Mucosa of rectum (tissue), 2 donors: ENCODE results near the gene SHLD1.

ENCODE experiments used
- H3K27ac ChIP-seq, 2 donors: one replicate each; pipeline ENCODE4 v1.7.0; 2013; ENCODE audit warnings: inconsistent platforms in 2 of 2, low read depth in 2 of 2, low read length in 2 of 2
- H3K27me3 ChIP-seq, 2 donors: one replicate each; pipeline ENCODE4 v1.7.0; 2013; ENCODE audit warnings: low read length in 2 of 2; ENCODE audit not compliant: control insufficient read depth in 2 of 2, insufficient read depth in 2 of 2
- H3K36me3 ChIP-seq, 2 donors: one replicate each; pipeline ENCODE4 v1.7.0; 2013; ENCODE audit warnings: low read length in 2 of 2; ENCODE audit not compliant: control insufficient read depth in 2 of 2, insufficient read depth in 2 of 2
- H3K4me1 ChIP-seq, 2 donors: one replicate each; pipeline ENCODE4 v1.7.0; 2013; ENCODE audit warnings: low read length in 2 of 2, mild to moderate bottlenecking in 1 of 2; ENCODE audit not compliant: control insufficient read depth in 2 of 2, insufficient read depth in 2 of 2
- H3K4me3 ChIP-seq, 2 donors: one replicate each; pipeline ENCODE4 v1.7.0; 2013; ENCODE audit warnings: low read length in 2 of 2
- H3K9ac ChIP-seq, 2 donors: one replicate each; pipeline ENCODE4 v1.7.0; 2013; ENCODE audit warnings: low read length in 2 of 2, low read depth in 1 of 2, mild to moderate bottlenecking in 1 of 2
- H3K9me3 ChIP-seq, 2 donors: one replicate each; pipeline ENCODE4 v1.7.0; 2013; ENCODE audit warnings: low read length in 2 of 2; ENCODE audit not compliant: control insufficient read depth in 2 of 2
- donor health status: healthy.
- donor health status: Normal muscosa, but diverticular disease.

The SHLD1 gene

GRCh38 chr20:5884465-5885335, 134.5 kb downstream of the SHLD1 start:
- Histone ChIP-seq H3K9me3 (no peaks in the 10 kb centered on the region), H3K36me3 (no peaks in the 10 kb centered on the region), H3K27me3 (no peaks in the 10 kb centered on the region), H3K4me3 (no peak overlapping the region), H3K4me1 (no peaks in the 10 kb centered on the region), H3K27ac (no peak overlapping the region), H3K9ac (no peak overlapping the region)

- Histone ChIP-seq H3K36me3 (no peaks in the 10 kb centered on the region), H3K9ac (no peak overlapping the region), H3K4me1 (no peaks in the 10 kb centered on the region), H3K9me3 (no peaks in the 10 kb centered on the region), H3K4me3 (no peak overlapping the region), H3K27ac (no peak overlapping the region), H3K27me3 (no peaks in the 10 kb centered on the region)
Measured at GRCh38 chr20:5885866-5886265, 135.7 kb downstream of the SHLD1 start.

- H3K27me3 ChIP-seq = no peaks in the 10 kb centered on the region
- H3K27ac ChIP-seq = no peak overlapping the region
- no peak overlapping the region for H3K9ac ChIP-seq
- no peaks in the 10 kb centered on the region for H3K36me3 ChIP-seq
- no peak overlapping the region for H3K4me3 ChIP-seq
- H3K9me3 ChIP-seq = no peaks in the 10 kb centered on the region
- no peaks in the 10 kb centered on the region for H3K4me1 ChIP-seq
Measured at GRCh38 chr20:5886788-5887187, 136.6 kb downstream of the SHLD1 start.

- H3K4me1 ChIP-seq = no peaks in the 10 kb centered on the region
- no peaks in the 10 kb centered on the region for H3K9me3 ChIP-seq
- H3K4me3 ChIP-seq = no peak overlapping the region
- no peaks in the 10 kb centered on the region for H3K36me3 ChIP-seq
- H3K27ac ChIP-seq = no peak overlapping the region
- no peak overlapping the region for H3K9ac ChIP-seq
- H3K27me3 ChIP-seq = no peaks in the 10 kb centered on the region
Measured at GRCh38 chr20:5887386-5887785, 137.2 kb downstream of the SHLD1 start.

GRCh38 chr20:5888041-5888440, 137.8 kb downstream of the SHLD1 start:
- Histone ChIP-seq H3K27me3 (no peaks in the 10 kb centered on the region), H3K4me3 (no peak overlapping the region), H3K9ac (no peak overlapping the region), H3K4me1 (no peaks in the 10 kb centered on the region), H3K27ac (no peak overlapping the region), H3K36me3 (no peaks in the 10 kb centered on the region), H3K9me3 (no peaks in the 10 kb centered on the region)

GRCh38 chr20:5890773-5891441, 140.7 kb downstream of the SHLD1 start:
- H3K9me3 ChIP-seq = no peaks in the 10 kb centered on the region
- no peak overlapping the region for H3K27ac ChIP-seq
- H3K4me3 ChIP-seq = no peak overlapping the region
- H3K36me3 ChIP-seq = no peaks in the 10 kb centered on the region
- no peak overlapping the region for H3K9ac ChIP-seq
- H3K4me1 ChIP-seq = no peaks in the 10 kb centered on the region
- H3K27me3 ChIP-seq = no peaks in the 10 kb centered on the region

GRCh38 chr20:5893052-5893451, 142.9 kb downstream of the SHLD1 start:
- no peaks in the 10 kb centered on the region for H3K9me3 ChIP-seq
- H3K9ac ChIP-seq = no peak overlapping the region
- no peaks in the 10 kb centered on the region for H3K4me1 ChIP-seq
- no peak overlapping the region for H3K4me3 ChIP-seq
- H3K27ac ChIP-seq = no peak overlapping the region
- no peaks in the 10 kb centered on the region for H3K27me3 ChIP-seq
- no peaks in the 10 kb centered on the region for H3K36me3 ChIP-seq

- Histone ChIP-seq H3K4me1 (no peaks in the 10 kb centered on the region), H3K27ac (no peak overlapping the region), H3K4me3 (no peak overlapping the region), H3K9me3 (no peaks in the 10 kb centered on the region), H3K27me3 (no peaks in the 10 kb centered on the region), H3K9ac (no peak overlapping the region), H3K36me3 (no peaks in the 10 kb centered on the region)
Measured at GRCh38 chr20:5893621-5894020, 143.4 kb downstream of the SHLD1 start.

- Histone ChIP-seq H3K27me3 (no peaks in the 10 kb centered on the region), H3K9ac (no peak overlapping the region), H3K27ac (no peak overlapping the region), H3K9me3 (no peaks in the 10 kb centered on the region), H3K36me3 (no peaks in the 10 kb centered on the region), H3K4me3 (no peak overlapping the region), H3K4me1 (no peaks in the 10 kb centered on the region)
Measured at GRCh38 chr20:5895626-5896025, 145.4 kb downstream of the SHLD1 start.

- no peak overlapping the region for H3K4me3 ChIP-seq
- H3K9ac ChIP-seq = no peak overlapping the region
- H3K36me3 ChIP-seq = no peaks in the 10 kb centered on the region
- no peak overlapping the region for H3K27ac ChIP-seq
- no peaks in the 10 kb centered on the region for H3K27me3 ChIP-seq
- no peaks in the 10 kb centered on the region for H3K9me3 ChIP-seq
- H3K4me1 ChIP-seq = no peaks in the 10 kb centered on the region
Measured at GRCh38 chr20:5899444-5899843, 149.2 kb downstream of the SHLD1 start.
